HG02840 (cell line): ENCODE results near the gene ABCG2.

Experiments
- ATAC-seq: cut with Tn5 transposase; IDR thresholded peaks from one replicate; pipeline ENCODE4 v1.9.1; 2021; ENCODE audit warnings: mild to moderate bottlenecking, moderate library complexity, moderate number of reproducible peaks; ENCODE audit not compliant: unreplicated experiment, low FRiP score

ABCG2 gene

DNA sequence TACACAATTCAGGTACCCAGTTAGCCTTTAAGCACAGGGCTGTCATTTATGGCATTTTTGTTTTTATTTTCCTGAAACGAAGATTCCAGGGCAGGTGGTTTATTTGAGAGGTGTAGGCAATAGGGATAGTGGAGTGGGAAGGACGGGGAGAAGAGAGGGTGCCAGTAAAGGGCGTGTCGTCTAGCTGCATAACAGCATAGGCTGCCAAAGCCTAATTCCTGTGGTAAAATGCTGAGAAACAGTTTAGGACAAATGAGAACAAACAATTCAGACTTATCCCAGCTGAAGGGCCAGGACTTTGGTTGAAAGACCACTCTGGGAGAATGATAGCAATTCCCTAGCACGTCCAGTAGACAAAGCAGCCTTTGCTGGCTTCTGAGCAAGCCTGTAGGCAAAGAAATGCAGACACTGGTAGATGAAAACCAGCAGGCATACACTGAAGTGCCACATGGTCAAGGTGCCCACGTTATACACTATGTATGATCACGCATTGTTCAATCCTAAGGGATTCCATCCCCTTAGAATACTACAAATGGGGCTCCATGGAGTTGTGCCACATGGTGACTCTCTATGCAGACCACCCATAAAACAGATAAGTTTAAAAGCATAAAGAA lies 80.4 kb downstream of the ABCG2 start:
- ATAC-seq: no peak

- ATAC-seq: no peak
These were observed 83.1 kb downstream of the ABCG2 start for GRCh38 chr4:88075336-88075735.

DNA sequence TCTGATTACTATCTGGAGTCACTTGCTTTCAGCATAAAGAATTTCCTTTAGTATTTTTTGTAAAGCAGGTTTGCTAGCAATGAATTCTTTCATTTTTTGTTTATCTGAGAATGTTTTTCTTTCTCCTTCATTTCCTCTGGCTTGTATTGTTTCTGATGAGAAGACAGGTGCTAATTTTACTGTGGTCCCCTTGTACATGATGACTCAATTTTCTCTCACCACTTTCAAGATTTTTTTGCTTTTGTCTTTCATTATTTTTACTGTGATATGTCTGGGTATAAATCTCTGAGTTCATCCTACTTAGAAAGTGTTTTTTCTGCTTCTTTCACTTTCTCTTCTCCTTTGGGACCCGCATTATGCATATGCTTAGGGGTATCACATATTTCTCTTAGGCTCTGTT lies 88.4 kb downstream of the ABCG2 start:
- ATAC-seq: no peak

DNA sequence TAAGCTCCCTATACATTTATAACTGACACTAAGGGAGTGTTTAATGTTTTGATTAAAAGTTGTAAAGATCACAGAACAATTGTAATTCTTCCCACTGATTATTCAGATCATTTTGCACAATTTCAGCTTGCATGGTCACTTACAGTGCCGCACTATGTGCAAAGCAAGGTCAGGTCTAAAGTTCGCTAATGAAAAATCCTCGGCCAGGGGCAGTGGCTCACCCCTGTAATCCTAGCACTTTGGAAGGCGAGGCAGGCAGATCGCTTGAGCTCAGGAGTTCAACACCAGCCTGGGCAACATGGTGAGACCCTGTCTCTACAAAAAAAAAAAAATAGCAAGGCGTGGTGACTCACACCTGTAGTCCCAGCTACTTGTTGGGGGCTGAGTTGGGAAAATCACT lies 94.0 kb downstream of the ABCG2 start:
- no peak for ATAC-seq

GRCh38 chr4:88063634-88064296 lies 94.7 kb downstream of the ABCG2 start:
- no peak for ATAC-seq

- no peak for ATAC-seq
These were observed 95.6 kb downstream of the ABCG2 start for GRCh38 chr4:88062843-88063242.

DNA sequence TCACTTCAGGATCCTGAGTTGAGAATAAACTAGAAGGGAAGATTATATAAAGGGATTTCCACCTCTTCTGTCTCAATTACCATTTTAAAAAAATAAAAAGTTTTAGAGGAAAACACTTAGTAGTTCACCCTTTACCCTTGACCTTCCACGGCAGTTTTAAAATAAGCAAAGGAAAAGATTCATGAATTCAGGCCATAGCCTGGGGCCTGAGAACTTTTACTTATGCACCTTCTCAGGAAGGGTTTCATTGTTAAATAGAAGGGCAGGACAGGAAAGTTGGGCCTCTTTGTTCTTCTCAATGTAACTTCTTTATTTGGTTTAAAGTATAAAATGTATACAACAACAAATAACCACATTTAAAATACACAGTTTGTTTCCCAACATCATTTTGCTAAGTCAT lies 96.1 kb downstream of the ABCG2 start:
- no peak for ATAC-seq

DNA sequence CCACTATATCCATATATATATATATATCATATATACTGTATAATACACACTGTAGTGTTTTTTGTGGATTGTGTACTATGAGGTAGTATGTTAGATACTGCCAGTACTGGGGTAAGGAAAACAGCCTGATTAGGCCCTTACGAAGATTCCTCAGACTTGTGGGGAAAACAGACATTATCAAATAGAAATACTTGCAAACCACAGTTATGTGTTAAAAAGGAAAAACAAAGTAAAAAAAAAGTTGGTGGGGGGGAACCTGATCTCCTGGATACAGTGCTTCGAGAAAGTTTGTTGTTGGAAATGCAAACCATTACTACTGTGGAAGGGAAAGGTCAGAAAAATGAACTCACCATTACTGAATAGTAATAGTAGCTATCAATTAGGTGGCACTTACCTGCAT lies 98.0 kb downstream of the ABCG2 start:
- no peak for ATAC-seq

DNA sequence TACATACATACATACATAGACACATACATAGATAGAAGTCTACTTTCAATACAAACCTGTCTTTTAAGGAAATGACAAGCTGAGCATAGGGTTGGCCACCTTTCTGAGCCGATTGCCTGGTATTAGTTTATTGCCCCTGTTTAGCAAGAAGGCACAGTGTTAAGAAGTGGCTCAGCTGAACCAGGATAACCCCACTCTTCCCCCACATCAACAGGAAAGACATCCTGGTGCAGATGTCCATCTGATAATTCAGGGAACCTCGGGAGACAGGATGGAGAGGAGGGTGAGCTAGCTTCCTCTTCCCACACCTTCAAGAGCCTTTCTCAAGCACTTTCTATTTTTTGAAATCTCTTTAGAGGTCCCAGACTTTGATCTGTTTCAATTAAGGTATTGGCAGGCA lies 98.7 kb downstream of the ABCG2 start:
- ATAC-seq: no peak

DNA sequence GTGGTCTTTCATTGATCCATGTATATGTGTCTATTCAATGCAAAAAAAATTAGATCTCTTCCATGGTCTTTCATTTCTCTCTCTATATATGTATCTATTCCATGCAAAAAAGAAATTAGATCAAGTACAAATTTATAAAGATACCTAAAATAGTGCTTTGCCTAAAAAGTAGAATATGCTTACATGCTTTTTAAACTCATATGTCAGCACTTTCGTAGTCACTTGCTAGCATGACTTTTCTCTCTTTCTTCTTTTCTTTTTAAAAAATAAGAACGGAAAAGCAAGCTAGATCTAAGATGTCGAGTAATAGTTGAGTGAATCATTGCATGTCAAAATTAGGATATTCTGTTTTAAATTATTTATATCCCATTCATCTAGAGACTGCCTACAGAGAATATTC lies 100.1 kb downstream of the ABCG2 start:
- ATAC-seq: no peak

- no peak for ATAC-seq
These were observed 103.5 kb downstream of the ABCG2 start for GRCh38 chr4:88054901-88055300.

DNA sequence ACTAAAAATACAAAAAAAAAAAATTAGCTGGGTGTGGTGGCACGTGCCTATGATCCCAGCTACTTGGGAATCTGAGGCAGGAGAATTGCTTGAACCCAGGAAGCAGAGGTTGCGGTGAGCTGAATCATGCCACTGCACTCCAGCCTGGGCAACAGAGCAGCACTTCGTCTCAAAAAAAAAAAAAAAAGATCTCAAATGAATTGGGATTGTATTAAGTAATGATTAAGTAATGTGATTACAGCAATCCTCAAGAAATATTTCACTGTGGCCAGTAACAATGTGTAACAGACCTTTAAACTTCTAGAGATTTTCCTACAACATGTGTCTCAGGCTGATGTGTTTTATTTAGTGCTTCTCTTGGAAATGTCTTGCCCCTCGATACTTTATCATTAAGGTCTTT lies 104.2 kb downstream of the ABCG2 start:
- ATAC-seq: no peak

- ATAC-seq: no peak
These were observed 113.4 kb downstream of the ABCG2 start for GRCh38 chr4:88045021-88045420.

DNA sequence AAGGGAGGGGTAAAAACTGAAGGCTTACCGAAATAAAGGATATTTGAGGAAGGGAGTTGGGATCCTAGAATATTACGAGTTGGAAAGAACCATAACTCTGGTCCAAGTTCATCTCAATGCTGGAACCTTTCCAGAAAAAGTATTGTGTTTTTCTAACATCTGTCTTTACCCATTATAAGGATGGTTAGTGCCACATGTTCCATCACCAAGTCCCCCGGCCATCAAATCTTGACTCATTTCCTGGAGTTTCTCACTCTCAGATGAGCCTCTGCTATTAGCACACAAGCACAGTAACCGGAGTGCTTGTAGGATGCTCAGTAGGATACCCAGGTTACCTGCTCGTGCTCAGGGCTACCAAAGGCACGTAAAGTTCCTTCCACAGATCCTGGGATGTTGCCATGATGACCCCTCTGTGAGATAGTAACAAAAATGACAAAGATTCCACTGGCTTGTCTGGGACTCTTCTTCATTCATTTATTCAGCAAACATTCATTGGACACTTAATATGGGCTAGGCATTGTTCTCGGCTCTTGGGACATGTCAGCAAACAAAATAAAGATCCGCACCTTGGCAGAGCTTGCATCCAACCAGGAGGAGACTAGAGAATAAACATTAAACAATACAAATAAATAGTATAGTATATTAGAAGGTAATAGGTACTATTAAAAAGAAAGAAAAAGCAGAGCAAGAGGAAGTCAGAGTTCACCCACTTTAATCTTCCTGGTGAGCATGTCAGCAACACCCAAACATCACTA lies 114.7 kb downstream of the ABCG2 start:
- ATAC-seq: no peak

DNA sequence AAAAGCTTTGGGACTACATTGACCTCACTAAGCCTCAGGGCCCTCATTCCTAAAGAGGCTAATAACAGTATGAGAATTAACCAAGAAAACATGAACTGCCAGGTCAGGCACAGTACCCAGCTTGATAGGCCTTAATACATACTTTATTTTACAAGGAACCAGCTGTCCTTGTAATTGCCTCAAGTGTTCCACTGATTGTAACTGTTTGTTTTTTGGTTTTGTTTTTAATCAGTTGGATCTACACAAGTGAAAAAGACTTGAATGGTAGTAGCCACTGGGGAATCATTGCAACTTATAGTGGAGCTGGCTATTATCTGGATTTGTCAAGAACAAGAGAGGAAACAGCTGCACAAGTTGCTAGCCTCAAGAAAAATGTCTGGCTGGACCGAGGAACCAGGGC lies 115.4 kb downstream of the ABCG2 start:
- ATAC-seq: no peak

GRCh38 chr4:88041626-88042025 lies 116.8 kb downstream of the ABCG2 start:
- no peak for ATAC-seq

GRCh38 chr4:88040707-88041106 lies 117.7 kb downstream of the ABCG2 start:
- ATAC-seq: no peak
